ENCODE measurements around the gene BICD2.
"Not testable (repeated sequence)": the region's sequence is repeated elsewhere in the genome, so short reads cannot be mapped to it uniquely, and the experiment has no call there.

GRCh38 chr9:92809629-92810326 lies 45.1 kb upstream of the BICD2 start:
- not testable (repeated sequence) for TF ChIP-seq USF1 (IDR thresholded peaks at IDR 0.05; ENCODE audit: borderline replicate concordance, extremely low read length, insufficient read depth, low read depth, low read length); ZBTB11 (CRISPR knock-in tag; IDR thresholded peaks at IDR 0.05); CTCF (IDR thresholded peaks at IDR 0.05 in 2 of 3, conservative IDR thresholded peaks at IDR 0.05 in 1 of 3; ENCODE audit: control insufficient read depth in 2 of 3, extremely low read depth in 1 of 3, insufficient read depth in 1 of 3, low read depth in 3 of 3, low read length in 3 of 3); POLR2AphosphoS5 (IDR thresholded peaks at IDR 0.05; ENCODE audit: low read length); CBX3 (IDR thresholded peaks at IDR 0.05; ENCODE audit: borderline replicate concordance, low read depth)
